ENCODE data around the gene ZBTB20. TPM values are rescaled to one million over a fixed set of nuclear protein-coding genes. Genes with fewer than 3 reads are reported as not detected.
A peak's percentile ranks its signal among the peaks of the same experiment; 100 is the strongest.

Gene ZBTB20
- total and polyA plus RNA-seq, 2 donors (not counting 1 experiment from before 2014, with no cell fraction given) = 4.0 to 123 TPM

- H3K4me3 Mint-ChIP-seq = peak overlapping the region; percentile 87
- H3K36me3 ChIP-seq (replicated peaks in 1 of 2; ENCODE audit: control extremely low read depth in 1 of 2, control insufficient read depth in 1 of 2, extremely low read depth in 1 of 2, insufficient read depth in 2 of 2, low read length in 1 of 2) = no peaks in the 10 kb centered on the region
- H3K9me3 Mint-ChIP-seq (ENCODE audit: insufficient read depth) = no peaks in the 10 kb centered on the region
- H3K79me2 ChIP-seq (ENCODE audit: control insufficient read depth, insufficient read depth, low read length) = no peaks in the 10 kb centered on the region
- peak overlapping the region; percentile 80 to 88 for H3K27ac ChIP-seq (ENCODE audit: low read length in 2 of 2)
- peak overlapping the region; percentile 99 for H3K27ac Mint-ChIP-seq
- peaks cover 6% of the 10 kb centered on the region for H4K20me1 ChIP-seq (ENCODE audit: control insufficient read depth, insufficient read depth, low read length, poor library complexity, severe bottlenecking)
- peak; percentile 46 for ATAC-seq (ENCODE audit: low read depth)
- no peak overlapping the region for H2AFZ ChIP-seq (ENCODE audit: insufficient read depth, low read depth, low read length, poor library complexity, severe bottlenecking)
- no peaks in the 10 kb centered on the region for H3K27me3 ChIP-seq (replicated peaks in 1 of 4; ENCODE audit: control extremely low read depth in 1 of 4, control insufficient read depth in 3 of 4, insufficient read depth in 4 of 4, low read length in 3 of 4)
- 73% methylated on average over 3 of the region's 8 CpGs for WGBS (ENCODE audit: insufficient coverage)
- POLR2A ChIA-PET = interaction anchor here (1.0 to 1.3 kb wide), 2 partner anchors 22 to 24 kb away, joined by 4 to 5 read pairs; no protein-coding TSS in a partner anchor
- no peaks in the 10 kb centered on the region for H3K27me3 Mint-ChIP-seq
- no peak for TF ChIP-seq EZH2 (IDR thresholded peaks at IDR 0.05; ENCODE audit: borderline replicate concordance, insufficient read depth, low read depth, low read length, poor library complexity, severe bottlenecking)
- TF ChIP-seq, protein P1, sequence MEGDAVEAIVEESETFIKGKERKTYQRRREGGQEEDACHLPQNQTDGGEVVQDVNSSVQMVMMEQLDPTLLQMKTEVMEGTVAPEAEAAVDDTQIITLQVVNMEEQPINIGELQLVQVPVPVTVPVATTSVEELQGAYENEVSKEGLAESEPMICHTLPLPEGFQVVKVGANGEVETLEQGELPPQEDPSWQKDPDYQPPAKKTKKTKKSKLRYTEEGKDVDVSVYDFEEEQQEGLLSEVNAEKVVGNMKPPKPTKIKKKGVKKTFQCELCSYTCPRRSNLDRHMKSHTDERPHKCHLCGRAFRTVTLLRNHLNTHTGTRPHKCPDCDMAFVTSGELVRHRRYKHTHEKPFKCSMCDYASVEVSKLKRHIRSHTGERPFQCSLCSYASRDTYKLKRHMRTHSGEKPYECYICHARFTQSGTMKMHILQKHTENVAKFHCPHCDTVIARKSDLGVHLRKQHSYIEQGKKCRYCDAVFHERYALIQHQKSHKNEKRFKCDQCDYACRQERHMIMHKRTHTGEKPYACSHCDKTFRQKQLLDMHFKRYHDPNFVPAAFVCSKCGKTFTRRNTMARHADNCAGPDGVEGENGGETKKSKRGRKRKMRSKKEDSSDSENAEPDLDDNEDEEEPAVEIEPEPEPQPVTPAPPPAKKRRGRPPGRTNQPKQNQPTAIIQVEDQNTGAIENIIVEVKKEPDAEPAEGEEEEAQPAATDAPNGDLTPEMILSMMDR (IDR thresholded peaks at IDR 0.05) = no peak
- H3K9me3 ChIP-seq (ENCODE audit: control extremely low read depth in 1 of 3, control insufficient read depth in 2 of 3, insufficient read depth in 1 of 3, low read length in 2 of 3) = no peaks in the 10 kb centered on the region
- H3K4me2 ChIP-seq (replicated peaks; ENCODE audit: low read depth, low read length, poor library complexity, severe bottlenecking) = peak overlapping the region; percentile 45
- CTCF ChIA-PET = interaction anchor here (0.7 to 2.2 kb wide), 8 partner anchors 7 to 136 kb away, joined by 3 to 7 read pairs (median 4); no protein-coding TSS in a partner anchor
- peaks cover 44% of the 10 kb centered on the region for H3K4me1 Mint-ChIP-seq
- intact Hi-C loops (cut with micrococcal nuclease) = loop anchor here (1.0 to 5.0 kb wide), 2 partner anchors 24 to 85 kb away; no protein-coding TSS in a partner anchor
- peaks cover 4 to 17% of the 10 kb centered on the region in 2 donors for H3K4me1 ChIP-seq (ENCODE audit: control insufficient read depth in 2 of 2, insufficient read depth in 2 of 2, low read length in 2 of 2)
- DNase-seq = no peak
- H3K4me3 ChIP-seq (ENCODE audit: control extremely low read depth in 1 of 5, extremely low read depth in 1 of 5, insufficient read depth in 1 of 5, low read depth in 2 of 5, low read length in 4 of 5) = peak overlapping the region in 1 of 5 experiments; percentile 4
- peak overlapping the region; percentile 40 for H3K9ac ChIP-seq (ENCODE audit: low read length)
Measured at GRCh38 chr3:114427285-114428043, 719.6 kb downstream of the ZBTB20 start.

DNA sequence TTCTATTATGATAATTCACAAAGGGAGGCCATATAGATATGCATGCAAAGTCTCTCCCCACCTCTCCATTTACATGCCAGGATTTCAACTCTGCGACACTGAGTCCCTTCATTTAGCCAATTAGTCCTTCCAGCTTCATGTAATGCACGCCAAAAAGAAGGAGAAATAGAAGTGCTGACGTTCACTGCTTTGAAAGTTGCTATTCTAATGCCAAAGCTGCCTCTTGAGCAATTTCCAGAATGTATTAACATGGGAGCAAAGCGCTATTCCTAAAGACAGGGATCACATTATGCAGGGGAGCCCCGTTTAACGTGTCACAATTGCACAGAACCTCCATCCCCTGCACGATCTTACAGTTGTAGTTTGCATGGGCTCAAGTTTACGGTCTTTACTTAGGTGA is 722.8 kb downstream of the ZBTB20 start:
- TF ChIP-seq, protein P1 (IDR thresholded peaks at IDR 0.05) = no peak
- TF ChIP-seq EZH2 (IDR thresholded peaks at IDR 0.05; ENCODE audit: borderline replicate concordance, insufficient read depth, low read depth, low read length, poor library complexity, severe bottlenecking) = no peak
- DNase-seq = no peak
- Histone ChIP-seq H3K4me1 (ENCODE audit: control insufficient read depth in 2 of 2, insufficient read depth in 2 of 2, low read length in 2 of 2) (peaks cover 4 to 15% of the 10 kb centered on the region in 2 donors), H3K36me3 (replicated peaks in 1 of 2; ENCODE audit: control extremely low read depth in 1 of 2, control insufficient read depth in 1 of 2, extremely low read depth in 1 of 2, insufficient read depth in 2 of 2, low read length in 1 of 2) (no peaks in the 10 kb centered on the region), H3K27ac (ENCODE audit: low read length in 2 of 2) (no peak overlapping the region), H2AFZ (ENCODE audit: insufficient read depth, low read depth, low read length, poor library complexity, severe bottlenecking) (no peak overlapping the region), H4K20me1 (ENCODE audit: control insufficient read depth, insufficient read depth, low read length, poor library complexity, severe bottlenecking) (peaks cover 3% of the 10 kb centered on the region), H3K27me3 (replicated peaks in 1 of 4; ENCODE audit: control extremely low read depth in 1 of 4, control insufficient read depth in 3 of 4, insufficient read depth in 4 of 4, low read length in 3 of 4) (no peaks in the 10 kb centered on the region), H3K79me2 (ENCODE audit: control insufficient read depth, insufficient read depth, low read length) (no peaks in the 10 kb centered on the region), H3K9ac (ENCODE audit: low read length) (no peak overlapping the region), H3K9me3 (ENCODE audit: control extremely low read depth in 1 of 3, control insufficient read depth in 2 of 3, insufficient read depth in 1 of 3, low read length in 2 of 3) (no peaks in the 10 kb centered on the region), H3K4me2 (replicated peaks; ENCODE audit: low read depth, low read length, poor library complexity, severe bottlenecking) (no peak overlapping the region), H3K4me3 (ENCODE audit: control extremely low read depth in 1 of 5, extremely low read depth in 1 of 5, insufficient read depth in 1 of 5, low read depth in 2 of 5, low read length in 4 of 5) (no peak overlapping the region)
- intact Hi-C loops (cut with micrococcal nuclease) = no loop called here
- peaks cover 36% of the 10 kb centered on the region for H3K4me1 Mint-ChIP-seq
- H3K9me3 Mint-ChIP-seq (ENCODE audit: insufficient read depth) = no peaks in the 10 kb centered on the region
- no peak overlapping the region for H3K27ac Mint-ChIP-seq
- ChIA-PET CTCF (interaction anchor here (1.5 to 12.5 kb wide), 2 partner anchors 11 to 19 kb away, joined by 4 to 203 read pairs; no protein-coding TSS in a partner anchor), POLR2A (no interaction called here)
- H3K4me3 Mint-ChIP-seq = no peak overlapping the region
- no peaks in the 10 kb centered on the region for H3K27me3 Mint-ChIP-seq
- 94% methylated on average over 3 of the region's 8 CpGs for WGBS (ENCODE audit: insufficient coverage)
- ATAC-seq (ENCODE audit: low read depth) = no peak

All from B cell (primary cell).